ENCODE data around the gene SYMPK.

The SYMPK gene

DNA sequence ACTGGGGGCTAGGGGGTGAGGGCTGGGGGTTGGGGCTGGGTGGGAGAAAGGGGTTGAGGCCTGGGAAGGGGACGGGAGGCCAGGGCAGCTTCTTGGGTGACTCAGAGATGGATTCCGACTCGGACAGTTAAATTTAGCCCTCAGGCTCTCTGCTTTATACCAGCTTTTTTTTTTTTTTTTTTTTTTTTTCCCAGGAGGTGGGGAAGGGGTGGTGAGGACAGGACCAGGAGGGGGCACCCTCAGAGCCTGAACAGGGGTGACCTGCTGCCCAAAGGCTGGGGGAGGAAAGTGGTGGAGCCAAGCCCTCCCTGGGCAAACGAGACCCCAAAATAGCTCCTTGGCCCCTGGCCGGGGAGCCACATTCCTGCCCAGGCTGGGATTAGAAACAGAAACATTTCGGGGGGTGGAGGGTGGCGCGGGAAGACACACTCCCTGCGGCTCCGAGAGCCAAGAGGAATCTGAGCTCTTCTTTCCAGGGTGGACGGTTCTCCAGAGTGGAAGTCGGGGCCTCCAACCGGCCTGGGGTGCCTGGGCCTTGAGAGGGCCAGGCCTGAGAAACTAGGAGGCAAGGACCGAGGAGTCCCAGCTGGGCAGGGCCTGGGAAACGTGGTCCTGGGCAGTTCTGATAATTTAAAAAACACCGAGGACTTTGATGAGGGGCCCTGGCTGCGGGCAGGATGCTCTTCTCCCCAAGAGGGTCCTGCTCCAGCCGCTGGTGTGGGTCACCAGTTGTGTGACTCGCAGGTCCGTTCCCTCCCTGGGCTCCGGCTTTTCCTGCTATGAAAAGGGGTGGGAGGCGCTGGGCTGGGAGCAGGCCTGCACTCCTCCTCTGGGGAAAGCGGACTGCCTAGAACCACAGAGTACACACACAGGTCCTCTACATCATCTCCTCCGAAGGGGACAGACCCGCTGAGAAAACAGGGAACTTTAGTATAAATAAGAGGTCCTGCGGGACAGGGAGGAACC is 79.8 kb downstream of the SYMPK start:
- peak; percentile 78 for DNase-seq (ENCODE audit: low read depth)
- H3K4me3 ChIP-seq (ENCODE audit: low read length) = peak overlapping the region; percentile 77
- TF ChIP-seq, protein P1, sequence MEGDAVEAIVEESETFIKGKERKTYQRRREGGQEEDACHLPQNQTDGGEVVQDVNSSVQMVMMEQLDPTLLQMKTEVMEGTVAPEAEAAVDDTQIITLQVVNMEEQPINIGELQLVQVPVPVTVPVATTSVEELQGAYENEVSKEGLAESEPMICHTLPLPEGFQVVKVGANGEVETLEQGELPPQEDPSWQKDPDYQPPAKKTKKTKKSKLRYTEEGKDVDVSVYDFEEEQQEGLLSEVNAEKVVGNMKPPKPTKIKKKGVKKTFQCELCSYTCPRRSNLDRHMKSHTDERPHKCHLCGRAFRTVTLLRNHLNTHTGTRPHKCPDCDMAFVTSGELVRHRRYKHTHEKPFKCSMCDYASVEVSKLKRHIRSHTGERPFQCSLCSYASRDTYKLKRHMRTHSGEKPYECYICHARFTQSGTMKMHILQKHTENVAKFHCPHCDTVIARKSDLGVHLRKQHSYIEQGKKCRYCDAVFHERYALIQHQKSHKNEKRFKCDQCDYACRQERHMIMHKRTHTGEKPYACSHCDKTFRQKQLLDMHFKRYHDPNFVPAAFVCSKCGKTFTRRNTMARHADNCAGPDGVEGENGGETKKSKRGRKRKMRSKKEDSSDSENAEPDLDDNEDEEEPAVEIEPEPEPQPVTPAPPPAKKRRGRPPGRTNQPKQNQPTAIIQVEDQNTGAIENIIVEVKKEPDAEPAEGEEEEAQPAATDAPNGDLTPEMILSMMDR (conservative IDR thresholded peaks at IDR 0.05; ENCODE audit: low read length) = no peak

DNA sequence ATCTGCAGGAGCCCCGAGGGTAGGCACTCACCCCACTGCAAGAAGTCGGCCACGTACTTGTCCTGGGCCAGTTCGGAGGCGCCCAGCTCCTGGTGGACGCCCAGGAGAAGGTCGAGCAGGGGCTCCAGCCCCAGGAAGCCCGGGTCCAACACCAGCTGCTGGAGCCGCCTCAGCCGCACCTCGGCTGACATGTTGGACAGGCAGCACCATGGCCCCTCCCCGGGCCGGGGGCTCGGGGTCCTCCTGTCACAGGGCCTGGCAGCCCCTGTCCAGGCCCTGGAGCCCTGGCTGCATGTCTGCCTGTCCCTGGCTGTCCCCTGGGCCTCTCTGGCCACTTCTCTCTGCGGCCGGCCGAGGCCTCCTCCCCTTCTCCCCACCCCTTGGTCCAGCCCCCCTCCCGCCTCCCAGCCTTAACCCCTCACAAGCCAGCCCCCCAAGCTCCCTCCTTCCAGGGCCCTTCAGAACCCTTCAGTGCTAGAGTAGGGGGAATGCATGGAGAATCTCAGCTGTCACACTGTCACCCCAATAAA is 80.7 kb downstream of the SYMPK start, which contains the start of gene DMPK:
DMPK (minus strand) TSS at position 329 of the 530 bp plus-strand sequence; CDS start at position 191, 138 bp downstream.
- TF ChIP-seq, protein P1 (conservative IDR thresholded peaks at IDR 0.05; ENCODE audit: low read length) = no peak
- peak within 1 kb of the TSS; percentile 77 for H3K4me3 ChIP-seq (ENCODE audit: low read length)
- DNase-seq (ENCODE audit: low read depth) = no peak

GRCh38 chr19:45781214-45782161 is 81.5 kb downstream of the SYMPK start:
- peak overlapping the region; percentile 77 for H3K4me3 ChIP-seq (ENCODE audit: low read length)
- TF ChIP-seq, protein P1 (conservative IDR thresholded peaks at IDR 0.05; ENCODE audit: low read length) = no peak
- DNase-seq (ENCODE audit: low read depth) = no peak

DNA sequence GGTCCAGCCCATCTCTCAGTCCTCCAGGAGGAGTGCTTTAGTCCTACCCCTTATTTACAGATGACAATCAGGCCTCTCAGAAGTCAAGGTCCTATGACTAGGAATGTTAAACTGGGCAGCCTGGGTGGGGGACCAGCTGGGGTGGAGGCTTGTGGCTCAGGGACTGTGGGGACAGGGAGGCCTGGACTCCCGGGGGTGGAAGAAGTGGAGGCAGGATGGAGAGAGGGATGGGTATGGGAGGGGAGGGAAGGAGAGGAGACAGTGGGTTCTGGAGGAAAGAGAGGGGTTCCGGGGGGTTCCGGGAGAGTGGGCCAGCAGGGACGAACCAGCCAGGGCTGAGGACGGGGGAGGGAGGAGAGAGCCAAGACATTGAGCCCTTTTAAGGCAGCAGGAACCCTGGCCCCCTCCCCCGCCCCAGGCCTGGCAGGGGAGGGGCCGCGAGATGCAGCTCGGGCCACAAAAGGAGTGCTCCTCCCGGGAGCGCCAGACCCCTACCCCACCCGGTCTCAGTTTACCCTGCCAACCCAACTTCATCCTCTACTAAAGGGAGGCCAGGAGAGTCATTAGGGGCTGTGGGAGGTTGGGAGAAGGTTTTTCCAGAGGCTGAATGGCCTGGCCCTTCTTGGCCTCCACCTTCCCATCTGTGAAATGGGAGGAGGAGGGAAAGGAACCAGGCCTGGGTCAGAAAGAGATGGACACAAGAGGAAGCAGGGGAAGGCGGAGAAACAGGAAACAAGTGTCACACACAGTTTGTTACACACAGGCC is 82.3 kb downstream of the SYMPK start:
- peak overlapping the region; percentile 77 for H3K4me3 ChIP-seq (ENCODE audit: low read length)
- no peak for DNase-seq (ENCODE audit: low read depth)
- TF ChIP-seq, protein P1 (conservative IDR thresholded peaks at IDR 0.05; ENCODE audit: low read length) = no peak

GRCh38 chr19:45780146-45780447 is 82.8 kb downstream of the SYMPK start:
- DNase-seq (ENCODE audit: low read depth) = no peak
- TF ChIP-seq, protein P1 (conservative IDR thresholded peaks at IDR 0.05; ENCODE audit: low read length) = no peak
- peak overlapping the region; percentile 77 for H3K4me3 ChIP-seq (ENCODE audit: low read length)

Data from AG10803 (cell line).